Hematopoietic multipotent progenitor cell treated with erythropoietin and hydrocortisone succinate and interleukin-3 and kit ligand, for 17 days (in vitro differentiated cells): ENCODE data around the gene ZNF710.

Experiments
- DNase-seq: peaks from one replicate; pipeline ENCODE4 v3.0.0-alpha.2; 2015; ENCODE audit warnings: low spot score

The ZNF710 gene

DNA sequence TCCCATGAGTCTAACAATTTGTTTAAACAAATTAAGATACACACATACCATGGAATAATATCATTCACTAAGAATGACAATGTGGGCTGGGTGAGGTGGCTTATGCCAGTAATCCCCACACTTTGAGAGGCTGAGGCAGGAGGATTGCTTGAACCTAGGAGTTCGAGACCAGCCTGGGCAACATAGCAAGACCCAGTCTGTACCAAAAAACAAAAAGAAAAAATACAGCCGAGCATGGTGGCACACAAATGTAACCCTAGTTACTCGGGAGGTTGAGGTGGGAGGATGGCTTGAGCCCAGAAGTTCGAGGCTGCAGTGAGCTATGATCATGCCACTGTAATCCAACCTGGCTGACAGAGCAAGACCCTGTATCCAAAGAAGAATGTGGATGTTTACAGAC is 4.0 kb upstream of the ZNF710 start:
- no peak for DNase-seq

DNA sequence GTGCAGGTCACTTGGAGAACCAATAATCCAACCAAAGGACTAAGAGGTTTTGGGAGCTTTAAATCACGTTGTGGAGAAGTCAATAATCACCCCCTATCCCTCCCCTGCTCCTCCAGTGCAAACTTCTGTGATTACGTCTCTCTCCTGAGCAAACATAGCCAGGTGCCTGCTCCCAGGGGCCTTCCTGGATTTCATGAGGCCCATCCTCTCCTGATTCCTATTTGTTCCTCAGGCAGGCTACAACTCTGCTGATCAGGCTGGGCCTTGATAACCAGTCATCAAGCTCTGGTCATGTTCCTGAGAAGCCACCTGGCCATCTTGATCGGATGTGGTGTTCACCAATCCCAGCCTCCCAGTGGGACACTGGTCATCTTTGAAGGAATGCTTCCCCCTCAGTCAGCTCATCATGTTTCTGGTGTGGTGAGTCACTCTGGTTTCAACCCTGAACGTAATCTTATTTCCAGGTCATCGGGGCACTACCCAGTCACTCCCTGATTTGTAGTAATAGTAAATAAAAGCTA is 2.9 kb upstream of the ZNF710 start:
- no peak for DNase-seq

DNA sequence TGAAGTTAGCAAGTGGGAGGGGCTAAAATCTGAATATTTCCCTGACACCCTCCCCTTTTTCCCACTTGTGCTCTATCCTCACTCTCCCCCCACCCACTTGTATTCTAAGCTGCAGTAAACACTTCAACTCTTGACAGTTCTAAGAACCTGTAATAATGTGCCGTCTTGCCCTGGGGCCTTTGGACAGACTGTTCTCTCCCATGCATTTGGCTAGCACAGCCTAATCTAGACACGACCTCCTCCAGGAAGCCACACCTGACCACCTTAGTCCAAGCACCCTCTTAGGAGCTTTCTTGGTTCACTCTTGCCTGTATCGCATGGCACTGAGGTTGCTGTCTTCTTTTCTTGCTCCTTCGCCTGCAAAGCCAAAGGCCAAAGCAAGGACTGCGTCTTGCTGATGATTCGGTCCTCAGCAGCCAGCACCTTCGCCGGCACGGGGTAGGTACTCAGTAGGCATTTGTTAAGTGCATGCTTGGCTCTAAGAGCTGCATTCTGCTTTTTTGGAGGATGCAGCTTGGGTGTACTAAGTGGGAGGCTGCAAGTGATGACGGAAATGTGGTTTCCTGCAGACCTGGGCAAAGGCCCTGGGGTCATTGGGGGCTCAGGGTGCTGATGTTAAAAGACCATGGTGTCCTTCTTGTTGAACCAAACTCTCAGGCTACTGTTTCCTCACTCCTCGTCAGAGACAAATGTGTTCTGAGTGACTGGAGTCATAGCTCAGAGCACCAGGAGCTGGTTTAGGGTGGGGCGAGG is 2.0 kb upstream of the ZNF710 start:
- DNase-seq, result no peak

DNA sequence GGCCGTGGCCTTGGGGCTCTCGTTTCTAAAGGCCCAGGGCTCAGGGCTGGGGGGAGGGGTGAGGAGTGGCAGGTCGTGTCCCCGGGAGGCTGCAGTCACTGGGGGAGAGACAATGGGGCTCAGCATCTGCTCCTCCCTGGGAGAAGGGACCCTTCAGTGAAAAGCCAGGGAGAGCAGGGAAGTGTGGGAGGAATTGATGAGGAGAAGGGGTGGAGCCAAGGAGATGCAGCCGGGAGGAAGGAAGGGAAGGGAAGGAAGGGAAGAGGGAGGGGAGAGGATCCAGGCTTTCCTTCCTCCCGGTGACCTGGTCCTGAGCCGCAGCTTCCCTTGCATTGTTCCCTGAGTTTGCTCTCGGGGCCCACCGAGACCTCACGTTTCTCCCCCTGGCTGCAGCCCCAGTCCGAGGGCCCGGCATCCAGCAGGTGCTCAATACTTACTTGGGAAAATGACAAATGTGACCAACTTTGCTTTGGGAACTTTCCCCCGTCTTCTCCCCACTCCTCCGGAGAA is 1.4 kb upstream of the ZNF710 start:
- DNase-seq, result no peak

DNA sequence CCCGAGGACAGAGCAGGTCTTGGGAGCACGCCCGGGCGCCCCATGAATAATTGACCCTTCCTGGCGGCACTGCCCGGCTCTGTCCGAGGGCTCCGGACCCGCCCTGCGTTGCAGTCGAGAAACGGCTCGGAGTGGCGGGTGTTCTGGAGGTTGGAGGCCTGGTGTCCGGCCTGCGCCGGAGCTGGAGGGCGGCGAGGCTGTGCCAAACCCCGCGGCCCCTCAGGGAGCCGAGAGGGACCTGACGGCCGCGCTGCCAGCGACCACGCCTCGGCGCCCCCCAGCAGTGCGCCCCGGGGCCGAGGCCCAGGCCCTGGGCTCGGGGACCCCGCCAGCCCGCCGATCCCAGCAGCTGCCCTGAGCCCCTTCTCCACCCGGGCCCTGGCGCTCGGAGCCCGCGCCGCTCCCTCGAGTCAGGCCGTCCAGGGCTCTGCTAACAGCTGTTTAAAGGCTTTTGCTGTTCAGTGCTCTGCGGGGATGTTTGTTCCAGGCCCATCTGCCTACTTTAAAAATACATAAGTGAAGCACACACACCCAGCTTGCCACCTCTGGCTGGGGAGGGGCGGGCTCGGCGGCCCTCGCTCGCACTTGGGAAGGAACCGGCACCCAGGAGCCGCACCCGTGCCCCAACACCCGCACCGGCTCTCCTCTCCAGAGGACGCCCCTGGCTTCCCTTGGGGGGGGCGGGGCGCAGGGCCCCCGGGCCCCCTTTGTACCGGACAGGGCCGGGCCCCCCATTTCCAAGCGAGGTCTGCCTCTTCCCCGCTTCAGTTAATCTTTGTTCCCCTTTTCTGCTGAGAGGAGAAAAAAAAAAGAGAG is 730 bp upstream of the ZNF710 start:
- DNase-seq, result no peak

DNA sequence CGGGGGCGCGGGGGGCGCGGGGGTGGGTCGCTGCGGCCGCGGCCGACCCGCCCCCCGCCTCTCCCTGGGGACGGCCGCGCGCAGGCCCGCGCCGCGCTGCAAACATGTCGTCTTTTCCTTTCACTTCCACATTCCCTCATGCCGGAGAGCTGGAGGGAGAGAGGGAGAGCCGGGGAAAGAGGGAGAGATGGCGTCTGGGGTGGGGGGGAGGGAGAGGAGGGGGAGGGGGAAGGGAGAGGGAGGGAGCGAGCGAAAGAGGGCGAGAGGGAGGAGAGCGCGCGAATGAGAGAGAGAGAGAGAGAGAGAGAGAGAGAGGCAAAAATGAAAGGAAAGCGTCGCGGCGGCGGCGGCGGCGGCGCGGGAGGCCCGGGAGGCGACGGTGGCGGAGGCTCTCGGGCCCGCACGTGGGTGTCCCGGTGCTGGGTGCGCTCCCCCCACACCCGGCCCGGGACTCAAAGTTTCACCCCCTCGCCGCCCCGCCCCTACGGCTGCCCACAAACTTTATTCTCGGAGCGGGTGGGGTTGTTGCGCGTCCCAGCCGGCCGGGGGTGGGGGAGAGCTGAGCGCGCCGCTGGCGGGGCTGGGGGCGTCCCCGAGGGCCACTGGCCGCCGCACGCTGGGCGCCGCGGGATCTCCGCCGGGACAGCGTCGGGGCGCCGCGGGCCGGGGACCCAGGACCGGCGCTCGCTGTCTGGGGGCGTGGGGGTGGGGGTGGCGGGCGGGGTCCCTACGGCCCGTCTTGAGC is 731 bp downstream of the ZNF710 start:
- DNase-seq, result peak; percentile 16

DNA sequence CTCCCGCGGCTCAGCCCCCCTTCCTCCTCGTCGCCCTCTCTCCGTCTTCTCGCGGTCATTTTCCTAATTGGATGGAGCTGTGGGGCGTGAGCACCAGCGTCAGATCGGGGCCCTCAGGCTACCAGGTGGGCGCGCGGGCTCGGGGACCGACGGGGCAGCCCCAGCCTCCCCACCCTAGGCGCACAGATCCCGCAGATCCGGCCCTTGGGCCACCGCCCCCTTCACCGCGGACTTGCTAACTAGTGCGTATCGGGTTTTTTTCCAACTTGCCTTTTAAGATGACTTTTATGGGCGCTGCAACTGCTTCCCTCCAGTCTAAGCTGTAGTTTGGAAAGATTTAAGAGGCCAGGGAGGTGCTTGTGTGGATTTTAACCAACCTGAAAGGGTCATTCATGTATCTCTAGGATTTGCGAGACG is 1.3 kb downstream of the ZNF710 start:
- DNase-seq, result no peak

DNA sequence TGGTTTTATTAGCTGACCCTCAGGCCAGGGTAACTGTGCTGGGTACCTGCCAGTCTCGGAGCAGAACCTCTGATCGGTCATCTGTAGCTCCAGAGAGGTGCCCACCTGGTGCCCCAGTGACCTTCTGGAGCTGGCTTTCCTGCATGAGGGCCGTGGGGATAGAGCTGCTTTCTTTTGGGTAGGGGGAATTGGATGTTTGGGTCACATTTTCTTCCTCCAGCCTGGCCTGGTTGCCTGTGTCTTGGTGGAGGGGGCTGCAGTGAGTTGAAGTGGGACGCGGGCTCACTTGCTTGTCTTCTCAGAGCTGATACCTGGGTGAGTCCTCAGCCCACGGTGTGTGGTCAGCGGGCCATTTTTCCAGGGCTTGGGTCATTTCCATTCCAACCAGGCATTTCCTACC is 2.6 kb downstream of the ZNF710 start:
- DNase-seq, result no peak

DNA sequence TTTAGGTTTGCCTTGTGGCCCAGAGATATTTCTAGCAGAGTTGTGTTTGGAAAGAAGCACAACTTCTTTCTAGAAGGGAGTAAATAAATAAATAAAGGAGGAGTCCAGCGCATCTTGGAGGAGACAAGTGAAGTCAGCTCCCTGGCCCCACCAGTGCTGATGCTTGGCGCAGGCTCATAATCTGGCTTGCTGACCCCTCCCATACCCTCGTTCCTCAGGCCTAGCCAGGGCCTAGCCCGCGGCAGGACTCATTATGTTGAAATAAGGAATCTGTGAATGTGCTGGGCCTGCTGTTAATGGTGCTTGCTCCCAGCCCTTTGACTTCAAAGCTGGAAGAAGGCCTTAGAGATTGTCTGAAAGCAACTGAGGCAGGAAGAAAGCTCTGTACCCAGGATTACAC is 3.1 kb downstream of the ZNF710 start:
- no peak for DNase-seq

DNA sequence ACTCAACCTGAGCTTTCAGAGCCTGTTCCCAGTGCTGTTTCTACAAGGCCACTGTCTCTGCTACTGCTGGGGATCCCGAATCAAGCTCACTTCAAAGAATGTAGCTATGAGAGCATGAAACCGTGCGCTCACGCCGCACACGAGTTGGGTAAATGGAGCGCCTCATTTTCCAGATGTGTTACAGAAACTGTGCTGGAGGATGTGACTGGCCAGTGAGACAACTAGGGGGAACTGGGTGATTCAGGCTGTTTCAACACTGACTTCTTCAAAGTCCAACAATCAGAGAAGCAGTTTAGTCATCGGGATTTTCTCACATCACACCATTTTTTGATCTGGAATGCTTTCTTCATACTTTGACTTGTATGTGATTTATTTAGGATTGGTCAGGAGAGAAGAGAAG is 3.5 kb downstream of the ZNF710 start:
- DNase-seq, result no peak

DNA sequence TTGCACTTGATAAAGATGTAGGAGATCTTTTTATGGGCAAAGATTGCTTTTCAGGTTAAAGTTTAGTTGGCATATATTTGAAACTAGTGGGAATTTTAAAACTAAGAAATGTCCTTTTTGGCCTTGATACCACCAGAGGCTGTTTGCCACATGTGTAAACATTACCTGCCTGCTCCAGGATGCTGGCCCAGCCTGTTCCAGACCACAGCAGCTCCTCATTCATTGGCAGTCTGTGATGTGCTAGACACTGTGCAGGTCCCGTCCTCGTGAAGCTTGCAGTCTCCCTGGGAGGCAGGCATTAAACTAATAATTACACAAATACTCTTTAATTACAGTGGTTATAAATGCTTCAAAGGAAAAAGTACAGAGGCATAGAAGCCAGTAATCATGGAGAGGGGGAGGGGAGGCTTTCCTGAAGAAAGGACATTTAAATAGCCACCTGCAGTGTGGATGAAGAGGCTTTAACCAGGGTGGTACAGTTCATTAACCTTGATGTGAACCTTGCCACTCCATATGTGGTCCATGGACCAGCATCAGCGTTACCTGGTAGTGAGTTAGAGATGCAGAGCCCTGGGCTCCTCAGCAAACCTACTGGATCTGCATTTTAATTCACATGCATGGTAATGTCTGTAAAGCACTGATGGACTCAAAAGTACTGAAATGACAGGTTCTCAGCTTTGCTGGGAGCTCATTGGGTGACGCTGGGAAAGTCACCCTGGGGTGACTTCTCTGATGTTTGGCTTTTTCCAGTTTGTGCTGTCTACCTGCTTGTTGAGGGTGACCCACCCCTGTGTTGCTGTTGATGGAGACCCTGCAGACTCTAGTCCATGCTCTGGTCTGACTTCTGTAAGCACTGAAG is 5.3 kb downstream of the ZNF710 start:
- DNase-seq, result no peak

DNA sequence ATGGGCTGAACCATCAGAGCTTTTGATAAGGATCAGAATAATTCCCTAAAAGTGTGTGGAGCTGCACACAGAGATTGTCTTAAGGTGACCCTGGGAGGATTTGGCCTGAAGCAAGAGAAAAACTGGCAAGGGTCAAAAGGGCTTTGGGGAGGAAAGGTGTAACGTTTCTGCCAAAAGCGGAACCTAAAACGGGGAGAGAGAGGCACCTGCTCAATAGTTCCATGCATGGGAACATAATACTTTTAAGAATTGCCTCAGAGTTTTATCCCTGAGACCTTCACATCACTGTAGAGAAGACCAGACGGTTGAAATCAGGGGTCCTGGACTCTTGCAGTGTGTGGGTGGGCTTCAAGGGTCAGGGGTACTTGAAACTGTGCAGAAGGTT is 5.9 kb downstream of the ZNF710 start:
- DNase-seq, result no peak

DNA sequence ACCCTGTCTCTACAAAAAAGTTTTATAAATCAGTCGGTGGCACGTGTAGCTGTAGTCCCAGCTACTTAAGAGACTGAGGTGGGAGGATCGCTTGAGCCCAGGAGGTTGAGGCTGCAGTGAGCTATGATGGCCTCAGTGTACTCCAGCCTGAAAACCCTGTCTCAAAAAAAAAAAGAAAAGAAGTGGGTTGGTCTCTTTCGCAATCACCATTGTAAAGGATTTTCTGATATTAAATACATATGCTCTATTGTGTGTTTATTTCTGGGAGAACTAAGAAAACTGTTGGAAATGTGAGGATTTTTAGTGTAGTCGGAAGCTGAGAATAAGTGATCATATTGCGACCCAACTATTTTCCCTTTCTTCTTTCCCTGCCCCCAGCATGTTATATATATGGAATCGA is 7.5 kb downstream of the ZNF710 start:
- DNase-seq, result no peak

DNA sequence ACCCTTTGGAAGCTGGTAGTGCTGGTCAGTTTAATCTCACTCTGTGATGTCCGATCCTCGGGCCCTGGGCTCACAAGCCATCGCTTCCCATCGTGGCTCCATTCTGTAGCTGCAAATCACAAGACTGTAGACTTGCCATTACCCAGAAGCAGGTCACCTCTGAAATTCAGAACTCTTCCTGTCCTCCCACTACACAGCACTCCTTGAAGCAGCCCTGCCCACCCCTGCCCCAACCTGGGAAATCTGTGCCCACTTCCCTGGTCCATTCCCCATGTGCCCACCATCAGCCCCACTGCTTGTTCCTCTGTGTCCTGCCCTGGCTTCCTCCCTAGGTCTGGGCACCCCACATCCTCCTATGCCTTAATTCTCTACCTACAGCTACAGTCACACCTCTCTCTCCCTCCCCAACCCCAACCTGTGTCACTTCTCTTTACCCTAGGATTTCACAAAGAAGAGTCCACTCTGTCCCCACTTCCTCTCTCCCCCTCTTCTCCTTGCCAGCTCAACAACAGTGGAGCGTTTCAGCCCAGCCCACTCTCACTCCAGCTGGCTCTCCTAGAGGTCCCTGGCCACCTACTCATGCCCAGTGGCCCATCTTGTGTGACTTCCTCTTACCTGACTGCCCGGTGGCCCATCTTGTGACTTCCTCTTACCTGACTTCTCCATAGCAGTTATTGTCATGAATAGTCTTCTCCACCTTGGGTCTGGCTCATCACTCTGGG is 8.3 kb downstream of the ZNF710 start:
- DNase-seq, result no peak

DNA sequence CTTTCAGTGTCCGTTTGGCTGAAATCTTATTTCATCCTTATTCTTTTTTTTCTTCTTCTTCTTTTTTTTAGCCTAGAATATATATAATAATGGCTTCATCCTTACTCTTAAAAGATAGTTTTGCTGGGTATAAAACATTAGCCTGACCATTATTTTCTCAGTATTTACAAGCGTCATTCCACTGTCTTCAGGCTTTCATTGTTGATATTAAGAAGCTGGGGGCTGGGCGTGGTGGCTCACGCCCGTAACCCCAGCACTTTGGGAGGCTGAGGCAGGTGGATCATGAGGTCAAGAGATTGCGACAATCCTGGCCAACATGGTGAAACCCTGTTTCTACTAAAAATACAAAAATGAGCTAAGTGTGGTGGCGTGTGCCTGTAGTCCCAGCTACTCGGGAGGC is 10.6 kb downstream of the ZNF710 start:
- no peak for DNase-seq

DNA sequence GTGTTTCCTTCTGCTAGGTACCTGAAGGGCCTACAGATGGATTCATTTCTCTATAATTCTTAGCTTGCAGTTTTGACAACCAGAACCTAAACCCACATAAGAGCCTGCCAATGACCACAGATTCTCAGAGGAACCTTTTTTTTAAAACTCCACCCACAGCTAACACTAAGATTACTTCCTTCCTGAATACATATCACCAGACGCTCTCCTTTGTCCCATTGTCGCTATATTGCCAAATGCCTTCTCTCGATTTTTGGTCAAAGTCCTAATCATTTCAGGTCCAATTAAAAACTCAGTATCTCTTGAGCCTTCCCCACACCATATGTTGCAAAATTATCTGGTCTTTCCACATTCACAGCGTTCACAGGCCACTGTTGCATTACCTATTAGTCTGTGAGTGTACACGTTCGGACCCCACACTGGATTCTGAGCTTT is 12.4 kb downstream of the ZNF710 start:
- no peak for DNase-seq

DNA sequence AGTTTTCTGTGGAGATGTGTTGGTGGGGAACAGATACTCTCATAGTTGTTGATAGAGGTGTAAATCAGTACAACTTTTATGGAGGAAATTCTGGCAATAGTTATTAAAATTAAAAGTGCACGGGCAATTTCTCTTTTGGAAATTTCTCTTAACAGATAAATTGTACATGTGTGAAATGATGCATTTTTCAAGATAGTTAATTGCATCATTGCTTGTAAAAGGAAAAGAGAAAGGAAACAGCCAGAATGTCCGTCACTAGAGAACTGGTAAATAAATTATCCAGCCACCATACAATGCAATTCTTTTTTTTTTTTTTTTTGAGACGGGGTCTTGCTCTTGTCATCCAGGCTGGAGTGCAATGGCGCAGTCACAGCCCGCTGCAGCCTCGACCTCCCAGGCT is 14.2 kb downstream of the ZNF710 start:
- no peak for DNase-seq

DNA sequence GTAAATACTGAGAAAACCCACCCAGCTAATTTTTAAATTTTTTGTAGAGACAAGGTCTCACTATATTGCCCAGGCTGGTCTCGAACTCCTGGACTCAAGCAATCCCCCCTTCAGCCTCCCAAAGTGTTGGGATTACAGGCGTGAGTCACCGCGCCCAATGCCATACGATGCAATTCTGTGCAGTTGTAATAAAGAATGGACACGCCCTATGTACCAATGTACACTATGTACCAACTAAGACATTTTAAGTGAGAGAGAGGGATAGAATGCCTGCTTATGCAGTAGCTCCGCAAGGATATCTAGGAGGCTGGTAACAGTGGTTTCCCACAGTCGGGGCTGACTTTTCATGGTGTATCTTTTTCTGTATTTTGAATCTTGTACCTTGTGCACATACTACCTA is 14.6 kb downstream of the ZNF710 start:
- no peak for DNase-seq

DNA sequence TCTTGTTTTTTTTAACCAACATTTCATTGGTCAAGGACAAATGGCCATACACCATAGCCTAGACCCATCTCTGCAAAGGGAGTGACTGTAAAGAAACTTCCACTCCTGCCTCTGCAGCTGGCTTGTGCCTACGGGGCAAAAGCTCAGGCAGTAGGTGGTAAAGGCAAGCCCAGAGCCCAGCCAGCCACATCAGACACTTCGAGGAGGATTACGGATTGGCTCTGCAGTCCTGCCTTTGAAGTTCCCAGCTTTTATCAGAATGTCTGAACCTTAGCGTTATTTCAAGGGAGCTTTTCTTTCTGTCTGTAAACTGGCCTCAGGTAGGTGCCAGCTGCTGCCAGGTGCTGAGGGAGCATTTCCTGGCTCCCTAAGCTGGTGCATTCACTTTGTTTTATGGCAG is 15.6 kb downstream of the ZNF710 start:
- no peak for DNase-seq

DNA sequence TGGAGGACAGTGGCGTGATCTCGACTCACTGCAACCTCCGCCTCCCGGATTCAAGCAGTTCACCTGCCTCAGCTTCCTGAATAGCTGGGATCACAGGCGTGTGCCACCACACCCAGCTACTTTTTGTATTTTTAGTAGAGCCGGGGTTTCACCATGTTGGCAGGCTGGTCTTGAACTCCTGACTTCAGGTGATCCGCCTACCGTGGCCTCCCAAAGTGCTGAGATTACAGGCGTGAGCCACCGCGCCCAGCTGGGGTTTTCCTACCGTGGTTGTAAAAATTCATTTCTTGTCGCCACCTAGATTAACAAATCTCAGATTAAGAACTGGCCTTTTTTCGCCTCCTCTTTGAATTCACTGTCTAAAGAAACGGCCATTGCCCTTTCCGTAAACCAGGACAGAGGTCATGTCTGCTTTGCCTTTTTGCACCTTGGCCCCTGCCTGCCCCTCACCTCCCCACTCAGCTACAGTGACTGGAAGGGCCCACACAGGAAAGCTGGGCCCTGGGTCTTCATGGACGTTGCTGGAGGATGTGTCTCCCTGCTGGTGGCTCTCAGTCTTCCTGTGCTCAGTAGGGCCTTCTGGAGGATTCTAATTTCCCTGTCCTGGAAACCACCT is 17.2 kb downstream of the ZNF710 start:
- no peak for DNase-seq
